Effector memory CD4-positive, alpha-beta T cell (primary cell): ENCODE measurements around the gene RNF214.
"Not testable (repeated sequence)": the region's sequence is repeated elsewhere in the genome, so short reads cannot be mapped to it uniquely, and the experiment has no call there.

Experiments
- DNase-seq, 3 donors: peaks; one replicate each; pipeline ENCODE4 v3.0.0-alpha.2; 2020
- H3K27ac ChIP-seq: 2 replicates; pipeline ENCODE4 v1.7.0; 2013; ENCODE audit warnings: mild to moderate bottlenecking, low read length, moderate library complexity; ENCODE audit not compliant: insufficient read depth, poor library complexity, severe bottlenecking
- H3K27me3 ChIP-seq: replicated peaks from 2 replicates; pipeline ENCODE4 v1.7.0; 2013; ENCODE audit warnings: mild to moderate bottlenecking, low read length; ENCODE audit not compliant: insufficient read depth, control insufficient read depth, poor library complexity, severe bottlenecking
- H3K36me3 ChIP-seq: 2 replicates; pipeline ENCODE4 v1.7.0; 2013; ENCODE audit warnings: mild to moderate bottlenecking, low read length, moderate library complexity; ENCODE audit not compliant: control insufficient read depth, insufficient read depth
- H3K4me1 ChIP-seq: 2 replicates; pipeline ENCODE4 v1.7.0; 2013; ENCODE audit warnings: low read length, mild to moderate bottlenecking; ENCODE audit not compliant: control insufficient read depth, insufficient read depth, poor library complexity, severe bottlenecking
- H3K4me3 ChIP-seq: 2 replicates; pipeline ENCODE4 v1.7.0; 2013; ENCODE audit warnings: low read length, low read depth, mild to moderate bottlenecking; ENCODE audit not compliant: insufficient read depth, poor library complexity, severe bottlenecking
- H3K9me3 ChIP-seq: 2 replicates; pipeline ENCODE4 v1.7.0; 2013; ENCODE audit warnings: mild to moderate bottlenecking, low read length, moderate library complexity; ENCODE audit not compliant: control insufficient read depth

RNF214 gene

GRCh38 chr11:117258576-117258975, 26.1 kb downstream of the RNF214 start:
- DNase-seq: no peak
- H3K9me3 ChIP-seq: no peaks in the 10 kb centered on the region
- no peaks in the 10 kb centered on the region for H3K4me1 ChIP-seq
- no peaks in the 10 kb centered on the region for H3K27me3 ChIP-seq
- no peak overlapping the region for H3K27ac ChIP-seq
- H3K36me3 ChIP-seq: no peaks in the 10 kb centered on the region
- no peak overlapping the region for H3K4me3 ChIP-seq

- DNase-seq: no peak
- H3K27ac ChIP-seq: no peak overlapping the region
- no peaks in the 10 kb centered on the region for H3K36me3 ChIP-seq
These were observed 26.9 kb downstream of the RNF214 start for GRCh38 chr11:117259417-117259816.

GRCh38 chr11:117264624-117265323, 32.3 kb downstream of the RNF214 start:
- H3K4me1 ChIP-seq, H3K9me3 ChIP-seq, H3K36me3 ChIP-seq, H3K27ac ChIP-seq, DNase-seq, H3K4me3 ChIP-seq, H3K27me3 ChIP-seq: not testable (repeated sequence)

More at GRCh38 chr11:117259417-117259816, 26.9 kb downstream of the RNF214 start:
- Histone ChIP-seq H3K4me1 (no peaks in the 10 kb centered on the region), H3K4me3 (no peak overlapping the region), H3K27me3 (no peaks in the 10 kb centered on the region), H3K9me3 (no peaks in the 10 kb centered on the region)

GRCh38 chr11:117265745-117266144, 33.3 kb downstream of the RNF214 start:
- no peaks in the 10 kb centered on the region for H3K9me3 ChIP-seq
- no peaks in the 10 kb centered on the region for H3K27me3 ChIP-seq
- no peaks in the 10 kb centered on the region for H3K36me3 ChIP-seq
- no peak for DNase-seq
- H3K4me3 ChIP-seq: no peak overlapping the region
- H3K4me1 ChIP-seq: no peaks in the 10 kb centered on the region
- no peak overlapping the region for H3K27ac ChIP-seq

- DNase-seq: no peak
- Histone ChIP-seq H3K4me3 (no peak overlapping the region), H3K27ac (no peak overlapping the region), H3K36me3 (no peaks in the 10 kb centered on the region), H3K27me3 (no peaks in the 10 kb centered on the region), H3K9me3 (peaks cover 6% of the 10 kb centered on the region), H3K4me1 (no peaks in the 10 kb centered on the region)
These were observed 37.4 kb downstream of the RNF214 start for GRCh38 chr11:117269856-117270255.

- DNase-seq: no peak
- Histone ChIP-seq H3K4me1 (peaks cover 4% of the 10 kb centered on the region), H3K4me3 (no peak overlapping the region), H3K27ac (no peak overlapping the region), H3K9me3 (peaks cover 6% of the 10 kb centered on the region), H3K36me3 (no peaks in the 10 kb centered on the region), H3K27me3 (no peaks in the 10 kb centered on the region)
These were observed 38.7 kb downstream of the RNF214 start for GRCh38 chr11:117271208-117271607.

GRCh38 chr11:117272175-117272574, 39.7 kb downstream of the RNF214 start:
- not testable (repeated sequence) for H3K27me3 ChIP-seq, H3K4me1 ChIP-seq, H3K36me3 ChIP-seq, H3K9me3 ChIP-seq, H3K4me3 ChIP-seq, DNase-seq, H3K27ac ChIP-seq

- Histone ChIP-seq H3K27ac (no peak overlapping the region), H3K4me1 (peaks cover 5% of the 10 kb centered on the region), H3K36me3 (no peaks in the 10 kb centered on the region), H3K4me3 (no peak overlapping the region), H3K9me3 (peaks cover 6% of the 10 kb centered on the region), H3K27me3 (no peaks in the 10 kb centered on the region)
- no peak for DNase-seq
These were observed 41.2 kb downstream of the RNF214 start for GRCh38 chr11:117273550-117274289.

- H3K36me3 ChIP-seq: peaks cover 14% of the 10 kb centered on the region
- H3K27ac ChIP-seq: no peak overlapping the region
- H3K9me3 ChIP-seq: peaks cover 3% of the 10 kb centered on the region
- peaks cover 30% of the 10 kb centered on the region for H3K4me1 ChIP-seq
- H3K4me3 ChIP-seq: no peak overlapping the region
- DNase-seq: no peak
- no peaks in the 10 kb centered on the region for H3K27me3 ChIP-seq
These were observed 45.9 kb downstream of the RNF214 start for GRCh38 chr11:117278347-117278746.

- Histone ChIP-seq H3K27me3 (no peaks in the 10 kb centered on the region), H3K27ac (peak overlapping the region; percentile 56), H3K9me3 (no peaks in the 10 kb centered on the region), H3K4me3 (peak overlapping the region; percentile 48), H3K36me3 (peaks cover 28% of the 10 kb centered on the region), H3K4me1 (peaks cover 30% of the 10 kb centered on the region)
- DNase-seq: no peak
These were observed 47.4 kb downstream of the RNF214 start for GRCh38 chr11:117279711-117280376.
